GM18868 (cell line): ENCODE measurements around the gene CCER1.

ENCODE experiments used
- ATAC-seq: cut with Tn5 transposase; IDR thresholded peaks from one replicate; pipeline ENCODE4 v1.9.1; 2021; ENCODE audit warnings: mild to moderate bottlenecking, moderate library complexity; ENCODE audit not compliant: unreplicated experiment

Gene CCER1

GRCh38 chr12:90922145-90922627, 32.8 kb downstream of the CCER1 start:
- no peak for ATAC-seq

DNA sequence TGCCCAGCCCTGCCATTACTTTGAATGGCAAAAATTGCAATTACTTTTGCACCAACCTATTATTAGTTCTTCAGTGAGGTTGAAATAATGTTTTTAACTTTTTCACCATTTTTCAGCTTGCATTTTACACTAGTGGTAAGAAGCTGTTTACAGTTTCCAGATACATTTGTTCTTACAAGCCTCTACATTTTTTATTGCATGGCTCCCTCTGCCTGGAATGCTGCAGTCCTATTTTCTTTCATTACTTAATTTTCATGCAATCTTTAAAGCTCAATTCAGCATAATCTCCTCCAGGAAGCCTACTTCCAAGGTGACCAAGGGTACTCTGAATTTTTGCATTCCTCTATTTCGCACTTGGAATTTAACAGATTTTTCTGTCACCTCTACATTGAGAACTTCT, 33.4 kb downstream of the CCER1 start:
- no peak for ATAC-seq

GRCh38 chr12:90920222-90920621, 34.8 kb downstream of the CCER1 start:
- no peak for ATAC-seq

GRCh38 chr12:90917431-90917830, 37.5 kb downstream of the CCER1 start:
- no peak for ATAC-seq

GRCh38 chr12:90916516-90916915, 38.5 kb downstream of the CCER1 start:
- no peak for ATAC-seq

DNA sequence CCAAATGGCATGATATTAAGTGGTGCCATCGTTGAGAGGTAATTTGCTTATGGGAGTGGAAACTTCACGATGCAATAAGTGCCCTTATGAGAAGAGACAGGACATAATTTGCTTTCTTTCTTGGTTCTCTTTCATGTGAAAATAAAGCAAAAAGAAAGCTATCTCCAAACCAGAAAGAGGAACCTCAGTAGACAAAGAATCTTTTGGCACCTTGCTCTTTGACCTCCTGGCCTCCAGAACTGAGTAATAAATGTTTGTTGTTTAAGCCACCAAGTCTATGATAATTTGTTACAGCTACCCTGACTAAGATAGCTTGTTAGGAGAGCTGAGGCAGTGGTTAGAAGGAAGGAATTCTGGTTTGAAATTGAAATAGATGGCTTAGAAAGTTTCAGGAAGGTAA, 39.6 kb downstream of the CCER1 start:
- ATAC-seq, result peak; percentile 86

DNA sequence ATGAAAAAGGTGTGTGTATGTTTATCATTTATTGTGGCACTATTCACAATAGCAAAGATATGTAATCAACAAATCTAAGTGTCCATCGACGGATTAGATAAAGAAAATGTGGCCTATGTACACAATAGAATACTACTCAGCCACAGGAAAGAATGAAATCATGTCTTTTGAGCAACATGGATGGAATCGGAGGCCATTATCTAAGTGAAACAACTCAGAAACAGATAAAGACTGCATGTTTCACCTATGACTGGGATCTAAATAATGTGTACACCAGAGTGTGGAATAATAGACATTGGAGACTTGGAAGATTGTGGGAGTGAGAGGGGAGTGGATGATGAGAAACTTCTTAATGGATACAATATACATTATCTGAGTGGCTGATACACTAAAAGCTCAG, 44.0 kb downstream of the CCER1 start:
- ATAC-seq, result no peak

DNA sequence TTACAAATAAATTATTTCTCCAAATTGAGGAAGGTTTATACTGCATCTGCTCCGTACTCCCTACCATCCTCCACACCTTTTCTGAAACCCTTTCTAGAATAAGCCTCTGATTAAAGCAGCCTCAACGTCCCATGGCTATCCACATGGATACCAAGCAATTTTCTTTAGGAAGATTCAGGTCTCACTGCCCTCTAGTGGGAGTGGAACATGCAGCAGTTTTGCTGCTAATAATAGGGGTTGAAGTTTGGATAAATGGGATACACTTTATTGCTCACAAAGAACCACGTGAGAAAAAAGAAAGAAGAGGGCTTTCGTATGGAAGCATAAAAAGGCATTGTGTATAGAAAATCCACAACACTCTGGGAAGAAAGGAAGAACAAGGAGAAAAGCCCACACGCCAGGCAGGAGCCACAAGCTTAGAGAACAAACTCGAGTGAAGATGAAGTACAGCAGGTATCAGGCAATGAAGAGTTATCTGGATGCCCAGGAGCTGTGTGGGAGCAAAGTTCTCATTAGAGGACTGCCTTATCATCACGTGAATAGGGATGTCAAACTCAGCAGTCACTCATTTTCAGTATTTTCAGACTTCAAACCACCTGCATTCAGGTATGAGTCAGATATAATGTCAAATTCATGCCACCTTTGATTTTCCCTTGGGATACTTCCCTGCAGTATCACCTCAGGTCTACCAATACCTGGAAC, 45.8 kb downstream of the CCER1 start:
- ATAC-seq, result peak; percentile 52

DNA sequence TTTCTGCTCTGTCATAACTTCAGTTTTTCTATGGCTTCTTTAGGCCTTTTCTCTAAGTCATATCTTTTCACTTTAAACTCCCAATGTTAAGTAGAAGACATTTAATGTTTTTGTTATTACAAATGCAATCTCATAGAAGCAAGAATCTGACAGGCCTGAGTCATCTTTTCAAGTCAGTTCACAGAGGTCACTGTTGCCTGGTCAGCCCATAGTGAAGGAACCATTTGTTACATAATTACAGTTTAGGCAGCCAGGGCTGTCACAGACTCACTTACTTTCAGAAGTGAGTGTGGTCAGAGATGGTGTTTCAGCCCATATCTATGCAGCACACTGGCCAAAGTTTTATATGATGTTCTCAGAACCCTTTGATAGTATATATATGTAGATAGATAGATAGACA, 46.5 kb downstream of the CCER1 start:
- peak; percentile 45 for ATAC-seq

- ATAC-seq, result no peak
Measured at GRCh38 chr12:90905691-90906370, 49.1 kb downstream of the CCER1 start.

- ATAC-seq, result no peak
Measured at GRCh38 chr12:90902596-90902995, 52.4 kb downstream of the CCER1 start.
